WERI-Rb-1 (cell line): ENCODE measurements around the gene FAM13A.
A peak's percentile ranks its signal among the peaks of the same experiment; 100 is the strongest.
"Not testable (repeated sequence)": the region's sequence is repeated elsewhere in the genome, so short reads cannot be mapped to it uniquely, and the experiment has no call there.

Experiments used
- DNase-seq: peaks from one replicate; pipeline ENCODE4 v3.0.0-alpha.2; 2020
- H3K27ac ChIP-seq: fragments of 250-450 bp; sonication (Bioruptor Pico); 2 replicates; pipeline ENCODE4 v1.5.1; 2020; ENCODE audit warnings: mild to moderate bottlenecking, moderate library complexity
- H3K27me3 ChIP-seq: fragments of 250-450 bp; sonication (Bioruptor Pico); 2 replicates; pipeline ENCODE4 v1.5.1; 2021; ENCODE audit warnings: mild to moderate bottlenecking, low read depth, moderate library complexity; ENCODE audit not compliant: insufficient read depth, severe bottlenecking
- H3K36me3 ChIP-seq: fragments of 250-450 bp; sonication (Bioruptor Pico); 2 replicates; pipeline ENCODE4 v1.5.1; 2020; ENCODE audit warnings: mild to moderate bottlenecking, moderate library complexity
- H3K4me3 ChIP-seq: 2 replicates; pipeline ENCODE4 v1.5.1; 2011; ENCODE audit warnings: low read depth, mild to moderate bottlenecking, control low read depth, low read length
- H3K9me3 ChIP-seq: fragments of 250-450 bp; sonication (Bioruptor Pico); 2 replicates; pipeline ENCODE4 v1.5.1; 2021; ENCODE audit warnings: mild to moderate bottlenecking, moderate library complexity; ENCODE audit not compliant: severe bottlenecking
- TF ChIP-seq, protein P1 (sequence below): IDR thresholded peaks from 2 replicates; pipeline ENCODE4 v1.5.1; 2011; ENCODE audit warnings: low read depth, mild to moderate bottlenecking, control low read depth, inconsistent platforms, low read length

FAM13A gene

DNA sequence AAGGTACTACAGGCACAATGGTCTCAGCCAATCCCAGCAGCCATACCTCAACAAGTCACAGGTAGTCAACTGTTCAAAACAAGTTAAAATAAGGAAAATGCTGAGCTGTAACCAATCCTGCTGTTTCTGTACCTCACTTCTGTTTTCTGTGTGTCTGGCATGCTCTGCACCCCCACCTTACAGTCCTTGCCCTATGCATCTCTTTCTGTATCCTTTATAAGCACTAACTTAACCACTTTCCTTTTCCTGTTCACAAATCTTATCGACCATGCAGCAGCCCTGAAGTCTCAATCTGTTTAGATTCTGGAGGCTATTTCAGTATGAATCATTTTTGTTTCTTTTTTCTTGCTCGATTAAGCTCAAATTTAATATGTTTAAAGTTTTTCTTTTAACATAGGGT, 12.5 kb upstream of the FAM13A start:
- TF ChIP-seq, protein P1, sequence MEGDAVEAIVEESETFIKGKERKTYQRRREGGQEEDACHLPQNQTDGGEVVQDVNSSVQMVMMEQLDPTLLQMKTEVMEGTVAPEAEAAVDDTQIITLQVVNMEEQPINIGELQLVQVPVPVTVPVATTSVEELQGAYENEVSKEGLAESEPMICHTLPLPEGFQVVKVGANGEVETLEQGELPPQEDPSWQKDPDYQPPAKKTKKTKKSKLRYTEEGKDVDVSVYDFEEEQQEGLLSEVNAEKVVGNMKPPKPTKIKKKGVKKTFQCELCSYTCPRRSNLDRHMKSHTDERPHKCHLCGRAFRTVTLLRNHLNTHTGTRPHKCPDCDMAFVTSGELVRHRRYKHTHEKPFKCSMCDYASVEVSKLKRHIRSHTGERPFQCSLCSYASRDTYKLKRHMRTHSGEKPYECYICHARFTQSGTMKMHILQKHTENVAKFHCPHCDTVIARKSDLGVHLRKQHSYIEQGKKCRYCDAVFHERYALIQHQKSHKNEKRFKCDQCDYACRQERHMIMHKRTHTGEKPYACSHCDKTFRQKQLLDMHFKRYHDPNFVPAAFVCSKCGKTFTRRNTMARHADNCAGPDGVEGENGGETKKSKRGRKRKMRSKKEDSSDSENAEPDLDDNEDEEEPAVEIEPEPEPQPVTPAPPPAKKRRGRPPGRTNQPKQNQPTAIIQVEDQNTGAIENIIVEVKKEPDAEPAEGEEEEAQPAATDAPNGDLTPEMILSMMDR, result no peak

DNA sequence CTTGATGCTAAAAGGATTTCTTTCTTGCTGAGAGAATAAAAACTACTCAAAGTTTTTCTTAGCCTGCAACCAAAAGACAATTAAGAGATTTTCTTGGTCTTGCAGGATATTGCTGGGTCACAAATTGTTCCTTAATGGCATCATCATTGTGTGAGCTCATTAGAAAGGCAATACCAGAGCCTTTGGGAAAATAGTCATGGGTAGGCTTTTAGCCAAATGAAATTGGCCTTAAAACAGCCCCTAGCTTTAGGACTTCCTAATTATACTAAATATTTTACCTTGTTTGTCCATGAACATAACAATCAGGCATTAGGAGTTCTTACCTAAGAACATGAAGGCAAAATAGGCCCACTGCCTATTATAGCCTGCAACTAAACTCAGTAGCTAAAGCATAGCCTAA, 10.4 kb upstream of the FAM13A start:
- DNase-seq, result no peak
- H3K4me3 ChIP-seq, result no peak overlapping the region
- H3K9me3 ChIP-seq, result peaks cover 8% of the 10 kb centered on the region
- no peak overlapping the region for H3K27ac ChIP-seq
- no peaks in the 10 kb centered on the region for H3K27me3 ChIP-seq
- no peaks in the 10 kb centered on the region for H3K36me3 ChIP-seq
- TF ChIP-seq, protein P1, result no peak

More for the DNA sequence above, 12.5 kb upstream of the FAM13A start:
- no peak for DNase-seq
- Histone ChIP-seq H3K27me3 (no peaks in the 10 kb centered on the region), H3K27ac (no peak overlapping the region), H3K4me3 (no peak overlapping the region), H3K9me3 (peaks cover 8% of the 10 kb centered on the region), H3K36me3 (no peaks in the 10 kb centered on the region)

DNA sequence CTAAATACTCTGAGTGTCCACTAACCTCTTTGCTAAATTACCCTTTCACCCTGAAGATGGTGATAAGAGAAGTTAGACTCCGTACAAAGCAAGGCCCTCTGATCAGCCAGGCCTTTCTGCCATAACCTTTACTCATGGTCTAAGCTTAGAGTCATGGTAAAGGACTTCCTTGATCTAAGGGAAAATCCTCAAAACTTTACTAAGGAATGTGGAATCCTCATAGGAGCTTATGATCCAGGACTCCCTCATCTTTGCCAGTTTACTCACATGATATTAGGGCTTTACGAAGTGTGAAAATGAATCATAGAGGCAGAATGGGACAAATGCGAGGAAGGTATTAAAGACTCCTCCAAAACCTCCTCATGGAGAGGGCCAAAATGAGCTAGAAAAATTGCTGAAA, 7.9 kb upstream of the FAM13A start:
- TF ChIP-seq, protein P1, result no peak
- Histone ChIP-seq H3K27me3 (no peaks in the 10 kb centered on the region), H3K9me3 (peaks cover 8% of the 10 kb centered on the region), H3K4me3 (no peak overlapping the region), H3K27ac (no peak overlapping the region), H3K36me3 (no peaks in the 10 kb centered on the region)
- DNase-seq, result no peak

DNA sequence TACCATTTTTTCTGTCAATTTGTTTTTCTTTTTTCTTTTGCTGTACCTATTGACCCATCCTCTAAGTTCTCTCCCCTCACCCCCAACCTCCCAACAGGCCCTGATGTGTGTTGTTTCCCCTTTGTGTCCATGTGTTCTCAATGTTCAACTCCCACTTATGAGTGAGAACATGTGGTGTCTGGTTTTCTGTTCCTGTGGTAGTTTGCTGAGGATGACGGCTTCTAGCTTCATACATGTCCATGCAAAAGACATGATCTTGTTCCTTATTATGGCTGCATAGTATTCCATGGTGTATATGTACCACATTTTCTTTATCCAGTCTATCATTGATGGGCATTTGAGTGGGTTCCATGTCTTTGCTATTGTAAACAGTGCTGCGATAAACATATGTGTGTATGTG, 859 bp upstream of the FAM13A start:
- H3K27ac ChIP-seq, DNase-seq, H3K4me3 ChIP-seq, H3K9me3 ChIP-seq, H3K36me3 ChIP-seq, H3K27me3 ChIP-seq: not testable (repeated sequence)

DNA sequence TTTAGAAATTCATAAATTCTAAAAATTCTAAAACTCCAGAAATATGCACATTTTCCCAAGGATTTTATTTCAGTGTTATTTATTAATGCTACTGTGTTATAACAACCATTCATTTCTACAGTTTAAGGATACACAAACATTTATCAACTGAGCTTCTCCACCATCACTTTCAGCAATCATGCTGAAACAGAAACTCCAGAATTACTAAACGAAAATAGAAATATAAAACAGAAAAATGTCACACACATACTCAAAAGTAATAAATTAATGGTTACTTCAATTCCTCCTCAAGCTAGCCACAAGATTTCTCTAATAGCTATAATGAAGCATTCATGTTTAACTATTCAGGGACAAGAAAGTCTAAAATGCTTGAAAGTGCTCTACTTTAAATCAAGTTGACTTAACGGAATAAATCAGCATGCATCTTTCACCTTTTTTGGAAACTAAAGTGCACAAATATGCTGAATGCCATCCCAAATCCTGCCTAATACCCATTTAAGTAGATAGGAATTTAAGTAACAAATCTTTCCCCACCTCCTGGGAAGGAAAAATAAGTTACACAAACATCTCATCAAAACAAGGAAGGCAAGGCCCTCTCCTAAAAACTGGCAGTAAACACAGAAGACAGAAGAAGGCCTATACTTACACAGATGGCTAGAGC, 563 bp downstream of the FAM13A start:
- Histone ChIP-seq H3K4me3 (peak overlapping the region; percentile 74), H3K27me3 (no peaks in the 10 kb centered on the region), H3K27ac (peak overlapping the region; percentile 71), H3K36me3 (no peaks in the 10 kb centered on the region), H3K9me3 (no peaks in the 10 kb centered on the region)
- TF ChIP-seq, protein P1, result no peak
- DNase-seq, result no peak

DNA sequence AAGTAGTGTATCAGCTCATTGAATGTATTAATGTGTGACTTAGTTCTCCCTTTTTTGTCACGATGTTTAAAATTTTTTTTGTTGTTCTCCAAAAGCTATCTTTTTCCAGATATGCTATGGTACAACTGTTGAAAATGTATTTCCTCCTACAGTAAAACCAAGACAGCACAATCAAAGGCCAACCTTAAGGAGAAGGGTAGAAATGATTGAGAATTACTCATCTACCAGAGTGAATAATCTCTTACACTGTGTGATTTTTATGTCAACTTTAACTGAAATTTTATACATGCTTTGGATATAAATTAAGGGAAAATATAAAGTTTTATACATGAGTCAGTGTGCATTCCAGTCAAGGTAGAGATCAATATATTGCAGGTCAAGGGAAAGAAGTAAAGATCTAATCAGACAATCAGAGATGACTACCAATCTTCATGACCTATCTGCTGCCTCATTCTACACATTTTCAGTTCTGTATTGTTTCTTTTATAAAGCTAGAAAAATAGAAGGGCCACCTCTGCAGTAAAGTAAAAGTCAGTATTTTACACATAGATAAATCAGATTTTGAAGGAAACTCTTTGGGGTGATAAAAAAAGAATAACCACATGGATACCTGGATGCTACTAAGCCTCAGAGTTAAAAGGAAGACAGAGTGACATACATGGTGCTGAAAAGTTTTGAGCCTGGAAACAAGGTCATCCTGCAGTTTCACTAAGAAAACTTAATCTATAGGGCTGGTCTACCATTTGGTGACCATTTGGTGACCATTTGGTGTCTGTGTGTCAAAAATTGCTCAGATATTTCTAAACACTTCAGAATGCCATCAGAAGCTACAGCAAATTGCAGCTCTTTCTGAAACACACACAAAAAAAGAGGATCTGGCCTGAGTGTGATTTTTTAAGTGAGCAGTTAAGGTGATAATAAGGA, 1.6 kb downstream of the FAM13A start:
- peak overlapping the region; percentile 74 for H3K4me3 ChIP-seq
- H3K27me3 ChIP-seq, result no peaks in the 10 kb centered on the region
- no peak overlapping the region for H3K27ac ChIP-seq
- H3K36me3 ChIP-seq, result no peaks in the 10 kb centered on the region
- H3K9me3 ChIP-seq, result no peaks in the 10 kb centered on the region
- TF ChIP-seq, protein P1, result no peak
- no peak for DNase-seq
